HG02571 (cell line): ENCODE data around the gene GABBR2.

Experiments used
- ATAC-seq: cut with Tn5 transposase; IDR thresholded peaks from one replicate; pipeline ENCODE4 v1.9.1; 2021; ENCODE audit warnings: mild to moderate bottlenecking, moderate library complexity; ENCODE audit not compliant: unreplicated experiment

GABBR2 gene

GRCh38 chr9:98570663-98571440 is 137.9 kb downstream of the GABBR2 start:
- no peak for ATAC-seq

GRCh38 chr9:98570055-98570454 is 138.7 kb downstream of the GABBR2 start:
- ATAC-seq, result no peak

GRCh38 chr9:98569491-98569890 is 139.2 kb downstream of the GABBR2 start:
- ATAC-seq, result no peak

- ATAC-seq, result no peak
These were observed 139.7 kb downstream of the GABBR2 start for GRCh38 chr9:98568909-98569469.

- no peak for ATAC-seq
These were observed 140.4 kb downstream of the GABBR2 start for GRCh38 chr9:98568234-98568908.

- ATAC-seq, result no peak
These were observed 141.0 kb downstream of the GABBR2 start for GRCh38 chr9:98567540-98568233.

GRCh38 chr9:98565152-98566135 is 143.3 kb downstream of the GABBR2 start:
- no peak for ATAC-seq

GRCh38 chr9:98564714-98565113 is 144.0 kb downstream of the GABBR2 start:
- ATAC-seq, result no peak

GRCh38 chr9:98563988-98564387 is 144.7 kb downstream of the GABBR2 start:
- no peak for ATAC-seq

GRCh38 chr9:98563212-98563907 is 145.4 kb downstream of the GABBR2 start:
- ATAC-seq, result no peak

GRCh38 chr9:98559561-98559960 is 149.2 kb downstream of the GABBR2 start:
- ATAC-seq, result no peak

- ATAC-seq, result no peak
These were observed 150.2 kb downstream of the GABBR2 start for GRCh38 chr9:98558575-98558974.

- ATAC-seq, result no peak
These were observed 152.2 kb downstream of the GABBR2 start for GRCh38 chr9:98556511-98556910.

- no peak for ATAC-seq
These were observed 152.9 kb downstream of the GABBR2 start for GRCh38 chr9:98555651-98556465.

GRCh38 chr9:98554752-98555151 is 154.0 kb downstream of the GABBR2 start:
- ATAC-seq, result no peak

GRCh38 chr9:98552331-98552730 is 156.4 kb downstream of the GABBR2 start:
- ATAC-seq, result no peak

GRCh38 chr9:98551511-98552286 is 157.0 kb downstream of the GABBR2 start:
- no peak for ATAC-seq

- no peak for ATAC-seq
These were observed 158.4 kb downstream of the GABBR2 start for GRCh38 chr9:98550206-98550820.
